DND-41 (cell line): ENCODE data around the gene ZKSCAN4.

ENCODE experiments used
- ATAC-seq: fragments of 200-7000 bp; cut with Tn5 transposase; 3 replicates; pipeline ENCODE4 v1.9.1; 2021; ENCODE audit warnings: low read depth; ENCODE audit not compliant: insufficient read depth
- DNase-seq: peaks from one replicate; pipeline ENCODE4 v3.0.0-alpha.2; 2020
- H2AFZ ChIP-seq: 2 replicates; pipeline ENCODE4 v1.6.0; 2012; ENCODE audit warnings: low read depth, low read length
- H3K27ac ChIP-seq: 2 replicates; pipeline ENCODE4 v1.5.1; 2012; ENCODE audit warnings: low read length, inconsistent platforms
- H3K27me3 ChIP-seq: fragments of 200-600 bp; sonication (generic); 2 replicates; pipeline ENCODE4 v1.6.0; 2012; ENCODE audit warnings: low read length, mild to moderate bottlenecking, inconsistent platforms; ENCODE audit not compliant: insufficient read depth, poor library complexity
- H3K36me3 ChIP-seq: 2 replicates; pipeline ENCODE4 v1.5.1; 2012; ENCODE audit warnings: low read length, inconsistent platforms; ENCODE audit not compliant: insufficient read depth
- H3K4me1 ChIP-seq: 2 replicates; pipeline ENCODE4 v1.5.1; 2012; ENCODE audit warnings: mild to moderate bottlenecking, low read length; ENCODE audit not compliant: insufficient read depth
- H3K4me2 ChIP-seq: 2 replicates; pipeline ENCODE4 v1.6.0; 2012; ENCODE audit warnings: mild to moderate bottlenecking, moderate library complexity, low read length, inconsistent platforms; ENCODE audit not compliant: insufficient read depth
- H3K4me3 ChIP-seq, 2 experiments: fragments of 200-600 bp in 1 of 2; shearing (Covaris generic) in 1 of 2; 2 replicates each; pipeline ENCODE4 v1.5.1; 2012 to 2016; ENCODE audit warnings: inconsistent platforms in 2 of 2, low read length in 2 of 2, mild to moderate bottlenecking in 2 of 2, low read depth in 1 of 2, moderate library complexity in 1 of 2
- H3K79me2 ChIP-seq: 2 replicates; pipeline ENCODE4 v1.6.0; 2012; ENCODE audit warnings: low read length, inconsistent platforms; ENCODE audit not compliant: insufficient read depth
- H3K9ac ChIP-seq: 2 replicates; pipeline ENCODE4 v1.6.0; 2012; ENCODE audit warnings: low read depth, mild to moderate bottlenecking, inconsistent platforms, low read length, moderate library complexity
- H3K9me3 ChIP-seq: 2 replicates; pipeline ENCODE4 v1.5.1; 2012; ENCODE audit warnings: low read length, moderate library complexity, mild to moderate bottlenecking, inconsistent platforms; ENCODE audit not compliant: insufficient read depth, severe bottlenecking
- H4K20me1 ChIP-seq: 2 replicates; pipeline ENCODE4 v1.6.0; 2012; ENCODE audit warnings: low read length; ENCODE audit not compliant: insufficient read depth
- CTCF ChIP-seq: IDR thresholded peaks from 2 replicates; pipeline ENCODE4 v1.5.1; 2012; ENCODE audit warnings: borderline replicate concordance, low read length, moderate library complexity, mild to moderate bottlenecking; ENCODE audit not compliant: poor library complexity, severe bottlenecking; ENCODE audit errors: extremely low read depth
- EZH2 ChIP-seq: IDR thresholded peaks from 3 replicates; pipeline ENCODE4 v1.6.1; 2012; ENCODE audit warnings: borderline replicate concordance, low read depth, mild to moderate bottlenecking, moderate library complexity, low read length, inconsistent platforms; ENCODE audit not compliant: severe bottlenecking

Gene ZKSCAN4

GRCh38 chr6:28240471-28240870 is 11.6 kb downstream of the ZKSCAN4 start:
- no peak for DNase-seq
- Histone ChIP-seq H3K4me3 (no peak overlapping the region), H3K27ac (no peak overlapping the region), H3K4me1 (no peaks in the 10 kb centered on the region), H2AFZ (no peak overlapping the region), H3K4me2 (no peak overlapping the region), H3K9ac (no peak overlapping the region), H4K20me1 (no peaks in the 10 kb centered on the region), H3K27me3 (no peaks in the 10 kb centered on the region), H3K79me2 (no peaks in the 10 kb centered on the region), H3K36me3 (peaks cover 13% of the 10 kb centered on the region; the same call in 1 of the 2 replicates), H3K9me3 (no peaks in the 10 kb centered on the region)
- no peak for TF ChIP-seq EZH2
- no peak for TF ChIP-seq CTCF
- no peak for ATAC-seq

GRCh38 chr6:28239636-28240035 is 12.4 kb downstream of the ZKSCAN4 start:
- no peaks in the 10 kb centered on the region for H4K20me1 ChIP-seq
- no peak overlapping the region for H3K4me2 ChIP-seq
- ATAC-seq = no peak
- no peak overlapping the region for H3K9ac ChIP-seq
- no peak overlapping the region for H3K4me3 ChIP-seq
- no peak for DNase-seq
- H3K27ac ChIP-seq = no peak overlapping the region
- no peaks in the 10 kb centered on the region for H3K79me2 ChIP-seq
- H3K4me1 ChIP-seq = no peaks in the 10 kb centered on the region
- H2AFZ ChIP-seq = no peak overlapping the region
- H3K36me3 ChIP-seq = peaks cover 4% of the 10 kb centered on the region; the same call in 1 of the 2 replicates
- no peaks in the 10 kb centered on the region for H3K9me3 ChIP-seq
- H3K27me3 ChIP-seq = no peaks in the 10 kb centered on the region
- TF ChIP-seq EZH2 (no peak), CTCF (no peak)

- Histone ChIP-seq H4K20me1 (no peaks in the 10 kb centered on the region), H3K27me3 (no peaks in the 10 kb centered on the region), H3K4me1 (no peaks in the 10 kb centered on the region), H3K4me3 (no peak overlapping the region), H2AFZ (no peak overlapping the region), H3K9me3 (no peaks in the 10 kb centered on the region), H3K9ac (no peak overlapping the region), H3K27ac (no peak overlapping the region), H3K4me2 (no peak overlapping the region), H3K36me3 (no peaks in the 10 kb centered on the region), H3K79me2 (no peaks in the 10 kb centered on the region)
- DNase-seq (no peak), ATAC-seq (no peak)
- TF ChIP-seq EZH2 = no peak
- TF ChIP-seq CTCF = no peak
Observed at GRCh38 chr6:28235912-28236452, 16.1 kb downstream of the ZKSCAN4 start.

GRCh38 chr6:28232785-28233184 is 19.3 kb downstream of the ZKSCAN4 start:
- no peak overlapping the region for H3K4me2 ChIP-seq
- no peak overlapping the region for H2AFZ ChIP-seq
- no peak overlapping the region for H3K27ac ChIP-seq
- no peaks in the 10 kb centered on the region for H3K4me1 ChIP-seq
- ATAC-seq = no peak
- TF ChIP-seq EZH2 (no peak), CTCF (no peak)
- no peaks in the 10 kb centered on the region for H3K9me3 ChIP-seq
- H3K4me3 ChIP-seq = no peak overlapping the region
- H4K20me1 ChIP-seq = no peaks in the 10 kb centered on the region
- H3K9ac ChIP-seq = no peak overlapping the region
- no peak for DNase-seq
- peaks cover 4% of the 10 kb centered on the region for H3K27me3 ChIP-seq
- H3K36me3 ChIP-seq = no peaks in the 10 kb centered on the region
- no peaks in the 10 kb centered on the region for H3K79me2 ChIP-seq
